HG02840 (cell line): Measurements from ENCODE around the gene FER1L5.

Experiments used
- ATAC-seq: cut with Tn5 transposase; IDR thresholded peaks from one replicate; pipeline ENCODE4 v1.9.1; 2021; ENCODE audit warnings: mild to moderate bottlenecking, moderate library complexity, moderate number of reproducible peaks; ENCODE audit not compliant: unreplicated experiment, low FRiP score

Gene FER1L5

DNA sequence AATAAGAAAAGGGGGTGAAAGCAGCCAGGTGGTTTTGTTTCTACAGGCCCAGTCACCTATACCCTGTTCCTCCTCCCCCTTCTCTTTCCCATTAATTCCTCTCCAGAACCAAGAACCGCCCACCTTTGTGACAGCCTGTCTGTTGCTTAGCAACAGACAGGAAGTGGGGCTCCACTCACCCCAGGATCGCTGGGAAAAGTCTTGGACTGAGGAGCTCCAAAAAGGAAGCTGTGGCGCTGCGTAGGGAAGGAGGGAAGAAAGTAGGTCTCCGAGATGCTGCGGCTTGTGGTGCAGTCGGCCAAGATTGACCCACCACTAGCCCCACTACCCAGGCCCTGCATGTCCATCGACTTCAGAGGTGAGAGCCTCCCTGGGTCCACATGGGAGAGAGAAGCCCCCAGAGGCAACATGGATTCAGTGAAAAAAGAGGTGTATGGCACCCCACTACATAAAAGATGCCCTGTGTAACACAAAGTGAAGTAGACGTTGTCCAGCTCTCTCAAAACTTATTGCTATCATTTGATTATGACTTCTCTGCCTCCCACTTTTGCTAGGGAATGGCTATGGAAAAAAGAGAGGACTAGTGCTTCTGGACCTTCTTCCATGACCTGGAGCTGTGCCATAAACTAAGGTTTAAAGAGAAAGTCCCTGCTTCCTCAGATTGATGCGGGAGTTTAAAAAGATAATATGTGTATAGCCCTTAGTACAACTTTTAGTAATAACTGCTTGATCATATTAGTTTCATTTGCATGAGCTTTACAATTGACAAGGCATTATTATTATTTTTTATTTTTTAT, at the start of gene FER1L5:
Gene FER1L5, plus strand, starts transcription at position 201 of the 797 bp plus-strand sequence. Its CDS starts 73 bp downstream, at position 274.
- no peak for ATAC-seq

GRCh38 chr2:96594282-96594681, 48.3 kb upstream of the FER1L5 start:
- ATAC-seq = no peak

GRCh38 chr2:96594691-96595152, 47.8 kb upstream of the FER1L5 start:
- no peak for ATAC-seq

DNA sequence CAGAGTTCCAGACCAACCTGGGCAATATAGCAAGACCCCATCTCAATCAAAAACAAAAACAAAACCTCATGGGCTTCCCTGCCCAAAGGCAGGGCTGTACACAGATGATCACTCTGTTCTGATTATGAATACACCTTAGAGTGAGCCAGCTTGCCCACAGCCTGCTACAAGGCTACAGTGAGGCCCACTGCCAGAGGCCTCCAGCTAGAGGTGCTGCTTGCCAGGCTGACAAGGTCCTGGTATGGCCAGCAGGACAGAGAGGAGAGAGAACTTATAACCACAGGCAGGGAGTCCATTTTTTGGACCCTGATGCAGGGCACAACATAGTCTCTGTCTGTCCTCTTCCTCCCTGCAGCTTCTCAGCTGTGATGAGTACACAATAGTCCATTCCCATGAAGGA, 46.0 kb upstream of the FER1L5 start:
- ATAC-seq = no peak

GRCh38 chr2:96599941-96600340, 42.6 kb upstream of the FER1L5 start:
- ATAC-seq = no peak

GRCh38 chr2:96601382-96602292, 40.9 kb upstream of the FER1L5 start:
- no peak for ATAC-seq

GRCh38 chr2:96602330-96602823, 40.2 kb upstream of the FER1L5 start:
- no peak for ATAC-seq

- no peak for ATAC-seq
These were observed 38.5 kb upstream of the FER1L5 start for GRCh38 chr2:96604104-96604503.

DNA sequence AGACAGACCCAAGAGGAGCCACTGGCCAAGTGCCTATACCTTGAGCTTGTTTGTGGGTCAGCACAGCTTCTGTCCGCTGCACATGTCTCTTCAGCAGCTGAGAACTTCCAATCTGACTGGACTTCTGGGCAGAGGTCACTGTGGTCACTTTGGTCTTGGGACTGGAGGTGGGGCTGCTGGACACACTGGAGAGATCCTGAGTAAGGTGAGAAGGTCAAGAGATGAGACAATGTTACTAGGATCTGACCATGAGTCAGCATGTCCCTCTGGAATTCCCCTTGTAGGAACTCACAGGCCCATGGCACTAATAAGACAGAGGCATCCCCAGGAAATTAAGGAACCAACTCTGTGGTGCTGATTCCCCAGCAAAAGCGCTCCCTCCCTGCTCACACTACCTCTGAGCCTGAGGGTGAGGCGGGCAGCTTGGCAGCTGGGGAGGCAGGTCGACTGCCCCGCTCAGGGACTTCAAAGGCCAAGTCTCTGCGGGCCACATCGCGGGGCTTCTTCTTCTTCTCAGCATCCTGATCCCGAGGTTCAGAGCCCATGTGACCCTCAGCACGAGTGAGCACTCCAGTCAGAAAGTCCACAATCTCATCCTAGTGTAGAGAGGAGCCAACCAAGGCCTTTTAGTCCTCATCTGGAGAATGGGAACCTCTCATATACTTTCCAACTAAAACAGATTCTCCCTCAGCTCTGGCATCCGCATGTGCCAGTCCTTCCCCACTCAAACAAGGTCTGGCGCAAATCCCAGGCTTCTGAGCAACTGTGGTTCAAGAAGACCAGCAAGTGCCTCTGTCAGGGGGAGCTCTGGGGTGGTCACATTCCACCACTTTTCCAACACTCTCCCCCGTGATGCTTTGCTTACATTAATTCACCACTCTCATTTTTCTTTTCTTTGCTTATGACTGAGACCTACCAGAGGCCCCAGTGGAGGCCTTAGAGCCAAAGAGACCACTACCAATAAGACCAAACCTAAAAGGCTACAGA, 33.8 kb upstream of the FER1L5 start:
- no peak for ATAC-seq

DNA sequence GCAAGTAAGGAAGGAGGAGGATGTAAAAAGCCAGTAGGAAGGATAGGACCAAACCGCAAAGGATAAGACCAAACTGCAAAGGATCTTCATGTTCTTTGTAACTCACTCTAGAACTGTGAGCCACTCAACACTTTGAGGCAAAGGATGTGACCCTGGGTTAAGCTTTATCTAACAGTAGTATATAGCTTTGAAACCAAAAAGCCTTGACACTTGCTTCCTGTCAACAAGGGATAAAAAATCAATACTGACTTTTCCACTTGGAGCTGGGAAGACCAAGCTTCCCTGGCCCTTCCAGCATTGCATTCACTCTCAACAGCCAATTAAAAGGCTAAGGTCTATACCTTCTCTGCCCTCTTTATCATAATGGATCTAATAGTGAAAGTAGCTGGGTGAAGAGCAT, 26.4 kb upstream of the FER1L5 start:
- no peak for ATAC-seq

DNA sequence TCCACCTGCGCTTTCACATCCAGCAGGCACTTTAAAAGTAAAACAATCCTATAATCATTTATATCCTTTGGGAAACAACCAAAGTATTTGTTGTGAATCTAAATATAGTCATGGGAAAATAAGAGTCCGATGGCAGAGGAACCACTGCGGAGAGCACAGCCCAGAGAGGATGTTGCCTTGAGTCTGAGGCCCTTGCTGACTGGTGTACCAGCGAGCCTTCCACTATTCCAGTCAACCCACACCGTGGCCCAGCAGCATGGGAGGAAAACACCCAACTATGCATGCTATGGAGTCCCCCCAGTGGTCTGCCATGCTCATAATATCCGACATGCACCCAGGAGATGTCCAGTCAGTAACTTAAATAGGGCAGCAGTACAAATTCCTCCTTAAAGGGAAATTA, 26.0 kb upstream of the FER1L5 start:
- no peak for ATAC-seq

DNA sequence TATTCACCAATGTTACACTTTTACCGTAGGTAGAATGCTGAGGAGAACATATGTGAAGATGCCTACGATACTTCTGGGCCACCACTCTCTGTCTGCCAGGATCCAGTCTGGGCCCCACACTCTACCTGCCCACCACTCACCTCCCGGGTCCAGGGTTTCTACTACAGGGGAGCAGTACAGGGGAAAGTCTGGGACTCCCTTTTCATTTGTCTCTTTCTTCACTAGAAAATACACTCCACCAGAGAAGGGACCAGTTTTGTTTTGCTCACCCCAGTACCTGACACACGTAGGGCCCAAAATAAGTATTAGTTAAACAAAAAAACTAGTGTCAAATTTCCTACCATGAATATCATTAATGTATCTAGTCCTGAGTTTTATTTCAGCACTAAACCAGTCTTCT, 25.6 kb upstream of the FER1L5 start:
- ATAC-seq = no peak

DNA sequence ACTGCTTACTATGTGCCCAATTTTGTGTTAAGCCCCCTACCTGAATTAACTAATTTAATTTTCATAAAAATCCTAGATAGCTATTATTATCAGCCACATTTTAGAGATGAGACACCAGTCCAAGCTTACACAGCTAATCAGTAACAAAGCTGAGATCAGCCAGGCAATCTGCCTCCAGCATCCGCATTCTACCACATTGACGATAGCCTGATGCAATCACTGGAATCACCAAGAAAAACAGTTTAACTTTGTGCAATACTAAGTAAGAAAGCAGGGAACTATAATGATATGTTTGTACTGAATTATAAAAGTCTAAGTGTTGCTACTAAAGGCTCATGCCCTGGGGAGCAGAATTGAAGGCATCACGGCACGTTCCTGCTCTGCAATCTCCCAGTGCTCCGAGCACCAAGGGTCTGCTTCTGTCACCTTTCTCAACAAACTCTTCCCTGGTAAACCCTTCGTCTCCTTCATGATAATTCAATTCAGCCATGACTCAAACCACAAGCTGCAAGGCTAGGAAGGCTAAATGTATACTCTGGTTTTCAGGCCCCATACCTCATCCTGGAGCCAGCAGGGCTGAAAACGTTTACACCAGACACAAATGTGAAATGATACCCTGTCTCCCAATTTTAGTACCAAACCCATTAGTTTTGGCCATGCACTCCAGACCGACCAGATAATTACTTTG, 23.8 kb upstream of the FER1L5 start:
- no peak for ATAC-seq

GRCh38 chr2:96622544-96622943, 20.0 kb upstream of the FER1L5 start:
- no peak for ATAC-seq

DNA sequence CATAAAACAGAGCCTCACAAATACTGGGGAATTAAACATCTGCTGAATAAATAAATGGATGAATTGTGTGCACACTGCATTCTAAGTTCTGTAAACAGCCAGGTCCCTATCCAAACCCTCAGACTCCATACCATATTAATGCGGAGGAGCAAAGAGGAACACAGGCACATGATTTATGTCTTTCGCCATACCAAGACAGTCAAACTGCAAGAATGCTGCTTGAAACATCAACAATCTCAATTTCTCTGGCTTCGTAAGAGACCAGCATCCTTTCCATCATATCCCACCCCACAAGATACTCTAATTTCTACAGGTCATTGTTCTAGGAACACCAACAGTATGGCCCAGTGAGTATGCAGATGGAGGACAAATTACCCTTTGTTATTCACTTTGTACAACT, 19.4 kb upstream of the FER1L5 start:
- no peak for ATAC-seq

GRCh38 chr2:96625571-96626552, 16.7 kb upstream of the FER1L5 start:
- no peak for ATAC-seq

DNA sequence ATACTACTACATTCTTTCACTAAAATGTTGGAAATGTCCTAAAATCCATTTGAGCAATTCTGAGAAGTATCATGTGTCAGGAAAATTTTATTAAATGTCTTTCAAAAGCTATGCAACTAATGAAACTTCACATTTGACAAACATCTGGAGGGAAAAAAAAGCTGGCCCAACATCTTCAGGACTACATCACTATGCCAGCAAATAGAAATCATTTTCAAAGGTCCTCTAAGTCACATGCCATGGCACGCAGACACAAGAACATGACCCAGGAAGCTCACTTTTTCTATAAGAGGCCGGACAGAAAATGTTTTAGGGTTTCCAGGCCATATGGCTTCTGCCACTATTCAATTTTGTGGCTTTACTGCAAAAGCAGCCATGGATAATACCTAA, 16.0 kb upstream of the FER1L5 start:
- no peak for ATAC-seq

DNA sequence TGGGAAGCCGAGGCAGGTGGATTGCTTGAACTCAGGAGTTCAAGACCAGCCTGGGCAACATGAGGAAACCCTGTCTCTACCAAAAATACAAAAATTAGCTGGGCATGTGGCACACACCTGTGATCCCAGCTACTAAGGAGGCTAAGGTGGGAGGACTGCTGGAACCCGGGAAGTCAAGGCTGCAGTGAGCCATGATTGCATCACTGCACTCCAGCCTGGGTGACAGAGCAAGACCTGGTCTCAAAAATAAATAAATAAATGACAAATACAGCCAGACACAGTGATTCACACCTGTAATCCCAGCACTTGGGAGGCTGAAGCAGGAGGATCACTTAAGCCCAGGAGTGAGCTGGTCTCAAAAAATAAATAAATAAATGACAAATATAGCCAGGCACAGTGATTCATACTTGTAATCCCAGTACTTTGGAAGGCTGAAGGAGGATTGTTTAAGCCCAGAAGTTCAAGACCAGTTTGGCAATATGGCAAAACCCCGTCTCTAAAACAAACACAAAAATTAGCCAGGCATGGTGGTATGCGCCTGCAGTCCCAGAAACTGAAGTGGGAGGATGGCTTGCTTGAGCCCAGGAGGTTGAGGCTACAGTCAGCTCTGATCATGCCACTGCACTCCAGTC, 10.6 kb upstream of the FER1L5 start:
- no peak for ATAC-seq
